ENCODE measurements around the gene STX12.
"Not testable (repeated sequence)": the region's sequence is repeated elsewhere in the genome, so short reads cannot be mapped to it uniquely, and the experiment has no call there.

Gene STX12

DNA sequence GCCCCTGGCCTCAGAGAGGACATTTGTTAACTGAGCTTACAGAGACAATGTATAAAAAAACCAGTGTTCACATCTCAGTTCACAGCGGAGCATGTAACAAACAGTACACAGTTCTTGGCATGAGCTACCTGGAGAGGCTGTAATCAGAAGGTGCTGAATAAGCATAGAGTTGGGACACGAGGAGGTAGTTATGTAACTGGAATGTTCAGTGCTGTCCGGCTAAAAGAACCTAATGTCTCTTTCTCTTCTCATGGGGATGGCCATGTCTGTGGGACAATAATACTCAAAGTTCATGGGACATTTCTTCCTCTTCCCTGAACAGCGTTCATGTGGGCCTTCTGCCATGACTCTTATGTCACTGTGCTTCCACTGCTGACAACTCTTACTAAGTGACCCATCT, 17.2 kb upstream of the STX12 start:
- H3K27ac ChIP-seq (ENCODE audit: low read length) = no peak overlapping the region
- no peak overlapping the region for H3K4me3 ChIP-seq (ENCODE audit: low read length)
- no peak overlapping the region for H3K9ac ChIP-seq (ENCODE audit: low read length)
- no peaks in the 10 kb centered on the region for H3K9me3 ChIP-seq (ENCODE audit: control insufficient read depth, low read depth, low read length)
- peaks cover 6% of the 10 kb centered on the region for H3K36me3 ChIP-seq (ENCODE audit: control insufficient read depth, low read depth, low read length)
- H3K4me1 ChIP-seq (ENCODE audit: control insufficient read depth, low read depth, low read length) = no peaks in the 10 kb centered on the region
- no peaks in the 10 kb centered on the region for H3K27me3 ChIP-seq (ENCODE audit: control insufficient read depth, insufficient read depth, low read length)

DNA sequence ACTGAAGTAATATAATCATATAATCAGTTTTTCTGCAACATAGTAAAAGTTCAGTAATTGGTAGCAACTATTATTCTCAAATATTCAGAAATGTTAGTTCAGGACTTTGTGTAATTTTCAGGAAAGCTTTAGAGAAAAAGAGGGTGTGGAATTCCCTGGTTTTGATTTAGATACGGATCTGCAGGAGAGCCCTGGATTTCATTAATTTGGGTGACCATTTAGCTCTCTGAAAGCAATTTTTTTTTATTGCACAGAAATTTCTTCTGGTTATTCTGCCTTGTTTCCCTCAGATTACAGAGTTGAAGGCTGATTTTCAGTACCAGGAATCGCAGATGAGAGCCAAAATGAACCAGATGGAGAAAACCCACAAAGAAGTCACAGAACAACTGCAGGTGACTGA, 13.8 kb upstream of the STX12 start:
- Histone ChIP-seq H3K4me3 (ENCODE audit: low read length) (no peak overlapping the region), H3K4me1 (ENCODE audit: control insufficient read depth, low read depth, low read length) (no peaks in the 10 kb centered on the region), H3K9me3 (ENCODE audit: control insufficient read depth, low read depth, low read length) (no peaks in the 10 kb centered on the region), H3K27me3 (ENCODE audit: control insufficient read depth, insufficient read depth, low read length) (no peaks in the 10 kb centered on the region), H3K9ac (ENCODE audit: low read length) (no peak overlapping the region), H3K27ac (ENCODE audit: low read length) (no peak overlapping the region), H3K36me3 (ENCODE audit: control insufficient read depth, low read depth, low read length) (peaks cover 10% of the 10 kb centered on the region)

DNA sequence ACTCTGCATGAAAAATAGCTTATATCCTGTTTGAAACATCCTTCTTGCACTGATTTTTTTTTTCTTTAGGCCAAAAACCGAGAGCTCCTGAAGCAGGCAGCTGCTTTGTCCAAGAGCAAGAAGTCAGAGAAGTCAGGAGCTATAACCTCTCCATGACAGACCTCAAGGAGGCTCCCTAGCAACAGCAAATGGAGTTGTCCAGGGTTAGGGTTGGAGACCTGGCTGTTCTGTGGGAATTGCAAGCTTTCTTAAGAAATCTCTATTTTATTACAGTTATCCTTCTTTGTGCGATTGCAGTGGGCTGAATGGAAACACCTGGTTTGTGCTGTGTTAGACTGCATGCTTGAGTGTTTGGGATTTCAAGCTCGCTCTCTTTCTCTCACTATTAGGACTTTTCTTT, 12.6 kb upstream of the STX12 start:
- H3K36me3 ChIP-seq (ENCODE audit: control insufficient read depth, low read depth, low read length) = peaks cover 10% of the 10 kb centered on the region
- no peak overlapping the region for H3K4me3 ChIP-seq (ENCODE audit: low read length)
- H3K27ac ChIP-seq (ENCODE audit: low read length) = no peak overlapping the region

DNA sequence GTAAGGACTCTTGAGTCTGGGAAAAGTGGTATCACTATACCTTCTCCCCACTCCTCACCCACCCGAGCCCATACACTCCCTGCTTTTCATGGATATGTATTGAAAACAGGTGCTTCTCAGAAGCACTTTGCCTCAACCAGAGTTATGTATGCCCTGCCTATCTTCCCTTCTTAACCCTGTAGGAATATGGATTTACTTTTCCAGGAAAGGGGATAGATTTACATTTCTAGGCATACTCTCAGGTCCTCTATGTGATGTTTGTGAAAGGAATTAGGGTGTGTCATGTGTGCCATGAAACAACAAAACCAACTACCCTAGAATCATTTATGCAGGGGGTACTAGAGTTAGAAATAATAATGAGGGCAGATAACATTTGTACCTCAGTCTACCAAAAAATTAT, 11.0 kb upstream of the STX12 start:
- Histone ChIP-seq H3K27me3 (ENCODE audit: control insufficient read depth, insufficient read depth, low read length) (no peaks in the 10 kb centered on the region), H3K36me3 (ENCODE audit: control insufficient read depth, low read depth, low read length) (peaks cover 3% of the 10 kb centered on the region), H3K27ac (ENCODE audit: low read length) (no peak overlapping the region), H3K9ac (ENCODE audit: low read length) (no peak overlapping the region), H3K4me3 (ENCODE audit: low read length) (no peak overlapping the region), H3K4me1 (ENCODE audit: control insufficient read depth, low read depth, low read length) (no peaks in the 10 kb centered on the region), H3K9me3 (ENCODE audit: control insufficient read depth, low read depth, low read length) (no peaks in the 10 kb centered on the region)

More for the DNA sequence above, 12.6 kb upstream of the STX12 start:
- no peak overlapping the region for H3K9ac ChIP-seq (ENCODE audit: low read length)
- H3K9me3 ChIP-seq (ENCODE audit: control insufficient read depth, low read depth, low read length) = no peaks in the 10 kb centered on the region
- no peaks in the 10 kb centered on the region for H3K27me3 ChIP-seq (ENCODE audit: control insufficient read depth, insufficient read depth, low read length)
- H3K4me1 ChIP-seq (ENCODE audit: control insufficient read depth, low read depth, low read length) = no peaks in the 10 kb centered on the region

DNA sequence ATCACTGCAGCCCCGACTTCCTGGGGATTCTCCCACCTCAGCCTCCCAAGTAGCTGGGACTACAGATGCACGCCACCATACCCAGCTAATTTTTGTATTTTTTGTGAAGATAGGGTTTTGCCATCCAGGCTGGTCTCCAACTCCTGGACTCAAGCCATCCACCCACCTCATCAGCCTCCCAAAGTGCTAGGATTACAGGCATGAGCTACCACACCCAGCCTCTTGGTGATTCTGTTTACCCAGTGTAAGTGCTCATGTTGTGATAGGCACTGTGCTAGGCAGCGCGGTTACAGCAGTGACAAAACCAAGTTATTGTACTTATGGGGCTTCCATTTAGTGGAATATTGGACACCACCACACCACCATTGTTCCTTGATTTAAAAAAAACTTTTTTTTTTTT, 9.7 kb upstream of the STX12 start:
- Histone ChIP-seq H3K9me3 (ENCODE audit: control insufficient read depth, low read depth, low read length) (no peaks in the 10 kb centered on the region), H3K4me3 (ENCODE audit: low read length) (no peak overlapping the region), H3K4me1 (ENCODE audit: control insufficient read depth, low read depth, low read length) (no peaks in the 10 kb centered on the region), H3K9ac (ENCODE audit: low read length) (no peak overlapping the region), H3K27me3 (ENCODE audit: control insufficient read depth, insufficient read depth, low read length) (no peaks in the 10 kb centered on the region), H3K36me3 (ENCODE audit: control insufficient read depth, low read depth, low read length) (peaks cover 3% of the 10 kb centered on the region), H3K27ac (ENCODE audit: low read length) (no peak overlapping the region)

DNA sequence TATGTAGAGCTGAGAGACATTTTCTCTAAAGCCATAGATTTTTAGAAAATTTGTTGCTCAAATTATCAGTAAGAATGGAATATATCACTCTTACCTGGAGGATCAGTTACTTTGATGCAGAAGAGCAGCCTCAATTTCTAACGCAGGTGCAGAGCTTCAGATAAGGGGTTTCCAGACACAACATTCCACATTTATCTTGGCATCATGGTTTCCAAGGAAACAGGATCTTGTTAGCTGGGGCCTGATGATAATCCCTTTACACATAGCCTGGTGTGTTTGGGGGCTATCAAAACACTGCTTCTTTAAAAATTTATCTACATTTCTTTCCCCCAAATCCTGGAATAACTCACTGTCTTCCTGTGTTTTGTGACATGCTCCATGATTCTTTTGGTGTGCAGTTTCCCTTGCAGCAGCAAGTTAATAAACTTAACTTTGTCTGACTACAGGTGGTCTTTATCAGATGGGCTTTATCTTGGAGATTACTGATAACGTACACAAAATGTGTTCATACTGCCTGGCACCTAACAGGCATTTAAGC, 2.7 kb upstream of the STX12 start:
- Histone ChIP-seq H3K36me3 (ENCODE audit: control insufficient read depth, low read depth, low read length) (no peaks in the 10 kb centered on the region), H3K9me3 (ENCODE audit: control insufficient read depth, low read depth, low read length) (no peaks in the 10 kb centered on the region), H3K4me3 (ENCODE audit: low read length) (no peak overlapping the region), H3K27me3 (ENCODE audit: control insufficient read depth, insufficient read depth, low read length) (no peaks in the 10 kb centered on the region), H3K27ac (ENCODE audit: low read length) (no peak overlapping the region), H3K9ac (ENCODE audit: low read length) (no peak overlapping the region), H3K4me1 (ENCODE audit: control insufficient read depth, low read depth, low read length) (peaks cover 8% of the 10 kb centered on the region)

DNA sequence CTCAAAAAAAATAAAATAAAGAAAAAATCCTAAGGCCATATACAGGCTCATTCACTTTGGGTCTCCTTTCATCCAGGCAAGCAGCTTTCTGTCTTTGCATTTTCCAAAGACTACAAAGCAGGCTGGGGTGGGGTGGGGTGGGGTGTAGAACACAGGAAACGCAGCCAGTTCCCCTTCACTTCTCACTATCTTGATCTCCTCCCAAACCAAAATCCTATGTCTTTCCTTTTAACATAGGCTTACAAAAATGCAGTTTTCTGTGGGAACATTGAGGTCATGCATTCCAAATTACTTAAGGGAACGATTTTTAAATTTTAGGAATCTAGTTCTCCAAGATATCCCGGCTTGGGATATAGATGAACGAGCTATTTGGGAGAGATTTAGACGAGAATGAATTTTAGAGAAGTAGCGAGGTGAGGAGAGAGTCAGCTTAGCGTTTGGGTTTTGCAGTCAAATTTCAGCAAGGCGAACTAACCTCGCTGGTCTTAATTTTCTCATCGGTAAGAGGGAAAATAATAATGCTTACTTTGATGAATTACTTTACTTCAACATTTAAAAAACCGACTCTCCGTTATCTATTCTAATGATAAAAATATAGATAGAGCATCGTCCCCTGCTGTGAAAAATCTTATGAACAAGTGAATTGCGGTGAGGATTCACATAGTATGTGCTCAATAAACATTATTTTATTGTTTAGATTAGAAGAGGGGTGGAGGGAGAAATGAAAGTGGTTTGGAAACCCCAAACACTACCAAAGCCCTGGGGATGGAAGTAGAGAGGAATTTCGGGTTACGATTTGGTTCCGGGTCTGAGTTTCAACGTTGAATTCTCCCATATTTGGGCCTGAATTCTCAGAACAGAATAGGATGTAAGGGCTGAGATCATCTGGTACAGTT, 735 bp upstream of the STX12 start:
- no peaks in the 10 kb centered on the region for H3K9me3 ChIP-seq (ENCODE audit: control insufficient read depth, low read depth, low read length)
- H3K27ac ChIP-seq (ENCODE audit: low read length) = peak overlapping the region; percentile 55
- H3K27me3 ChIP-seq (ENCODE audit: control insufficient read depth, insufficient read depth, low read length) = no peaks in the 10 kb centered on the region
- H3K4me3 ChIP-seq (ENCODE audit: low read length) = peak overlapping the region; percentile 87
- peaks cover 8% of the 10 kb centered on the region for H3K4me1 ChIP-seq (ENCODE audit: control insufficient read depth, low read depth, low read length)
- H3K9ac ChIP-seq (ENCODE audit: low read length) = peak overlapping the region; percentile 39
- no peaks in the 10 kb centered on the region for H3K36me3 ChIP-seq (ENCODE audit: control insufficient read depth, low read depth, low read length)

DNA sequence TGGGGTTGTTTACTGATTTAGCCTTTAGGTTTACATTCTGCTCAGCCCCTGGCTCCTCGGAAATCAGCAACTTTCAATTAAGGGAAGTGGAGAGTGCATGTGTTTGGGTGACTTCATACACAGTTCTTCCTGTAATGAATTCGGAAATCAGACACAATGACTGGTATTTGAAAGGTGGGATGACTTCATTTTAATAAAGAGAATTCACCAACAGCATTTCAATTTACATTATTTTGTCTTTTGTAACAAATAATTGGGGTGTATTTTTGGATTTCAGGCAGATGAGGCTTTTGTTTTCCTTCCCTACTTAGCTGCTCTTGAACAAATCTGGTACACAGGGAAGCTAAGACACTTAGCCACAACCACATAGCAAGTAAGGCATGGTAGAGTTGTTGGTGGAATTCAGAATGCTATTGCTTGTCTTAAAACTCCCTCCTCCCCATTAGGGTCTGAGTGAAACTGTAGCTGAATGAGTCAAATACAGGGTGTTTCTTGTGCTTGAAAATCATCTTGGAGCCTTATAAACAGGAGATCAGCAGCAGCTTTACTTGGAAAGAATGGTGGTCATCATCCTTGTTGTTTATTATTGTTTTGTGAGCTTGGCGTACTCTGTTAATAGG, 917 bp downstream of the STX12 start:
- Histone ChIP-seq H3K4me3 (ENCODE audit: low read length) (peak overlapping the region; percentile 87), H3K9me3 (ENCODE audit: control insufficient read depth, low read depth, low read length) (no peaks in the 10 kb centered on the region), H3K9ac (ENCODE audit: low read length) (peak overlapping the region; percentile 48), H3K4me1 (ENCODE audit: control insufficient read depth, low read depth, low read length) (peaks cover 8% of the 10 kb centered on the region), H3K27ac (ENCODE audit: low read length) (no peak overlapping the region), H3K36me3 (ENCODE audit: control insufficient read depth, low read depth, low read length) (no peaks in the 10 kb centered on the region), H3K27me3 (ENCODE audit: control insufficient read depth, insufficient read depth, low read length) (no peaks in the 10 kb centered on the region)

DNA sequence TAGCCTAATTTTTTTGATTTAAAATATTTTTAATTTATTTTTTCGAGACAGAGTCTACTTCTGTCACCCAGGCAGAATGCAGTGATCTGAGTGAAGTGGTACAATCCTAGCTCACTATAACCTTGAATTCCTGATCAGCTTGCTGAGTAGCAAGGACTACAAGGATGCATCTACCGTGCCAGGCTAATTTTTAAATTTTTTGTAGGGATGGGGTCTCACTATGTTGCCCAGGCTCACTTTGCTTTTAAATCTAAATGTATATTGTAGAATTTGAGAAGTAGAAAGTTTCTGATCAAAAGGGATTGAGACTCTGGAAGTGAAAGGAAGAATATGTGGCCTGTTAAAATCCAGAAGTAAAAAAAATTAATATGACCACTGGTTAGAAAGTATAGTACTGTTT, 1.6 kb downstream of the STX12 start:
- no peak overlapping the region for H3K9ac ChIP-seq (ENCODE audit: low read length)

DNA sequence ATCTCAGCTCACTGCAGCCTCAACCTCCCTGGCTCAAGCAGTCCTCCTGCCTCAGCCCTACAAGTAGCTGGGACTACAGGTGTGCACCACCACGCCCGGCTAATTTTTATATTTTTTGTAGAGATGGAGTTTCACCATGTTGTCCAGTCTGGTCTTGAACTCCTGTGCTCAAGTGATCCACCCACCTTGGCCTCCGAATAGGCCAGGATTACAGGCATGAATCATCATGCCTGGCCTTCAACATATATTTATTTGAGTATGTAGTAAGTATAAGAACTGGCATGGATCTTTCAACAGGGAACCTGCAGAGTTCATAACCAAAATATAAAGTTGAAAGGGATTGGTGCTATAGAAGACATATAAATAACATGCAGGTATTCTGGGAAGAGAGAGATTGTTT, 2.3 kb downstream of the STX12 start:
- not testable (repeated sequence) for H3K9ac ChIP-seq (ENCODE audit: low read length); H3K27me3 ChIP-seq (ENCODE audit: control insufficient read depth, insufficient read depth, low read length); H3K36me3 ChIP-seq (ENCODE audit: control insufficient read depth, low read depth, low read length); H3K4me1 ChIP-seq (ENCODE audit: control insufficient read depth, low read depth, low read length); H3K4me3 ChIP-seq (ENCODE audit: low read length); H3K9me3 ChIP-seq (ENCODE audit: control insufficient read depth, low read depth, low read length); H3K27ac ChIP-seq (ENCODE audit: low read length)

More for the DNA sequence above, 1.6 kb downstream of the STX12 start:
- no peaks in the 10 kb centered on the region for H3K27me3 ChIP-seq (ENCODE audit: control insufficient read depth, insufficient read depth, low read length)
- peaks cover 8% of the 10 kb centered on the region for H3K4me1 ChIP-seq (ENCODE audit: control insufficient read depth, low read depth, low read length)
- no peaks in the 10 kb centered on the region for H3K36me3 ChIP-seq (ENCODE audit: control insufficient read depth, low read depth, low read length)
- no peak overlapping the region for H3K27ac ChIP-seq (ENCODE audit: low read length)
- no peaks in the 10 kb centered on the region for H3K9me3 ChIP-seq (ENCODE audit: control insufficient read depth, low read depth, low read length)
- no peak overlapping the region for H3K4me3 ChIP-seq (ENCODE audit: low read length)

DNA sequence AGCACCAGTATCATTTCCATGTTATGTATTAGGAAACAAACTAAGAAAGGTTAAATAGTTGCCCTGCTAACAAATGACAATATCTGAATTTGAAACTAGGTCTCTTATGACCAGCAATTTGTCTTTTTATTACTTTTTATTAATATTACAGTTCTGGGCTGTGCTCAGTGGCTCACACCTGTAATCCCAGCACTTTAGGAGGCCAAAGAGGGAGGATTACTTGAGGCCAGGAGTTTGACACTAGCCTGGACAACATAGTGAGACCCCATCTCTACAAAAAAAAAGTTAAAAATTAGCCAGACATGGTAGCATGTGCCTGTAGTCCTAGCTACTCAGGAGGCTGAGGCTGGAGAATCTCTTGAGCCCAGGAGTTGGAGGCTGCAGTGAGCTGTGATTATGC, 3.3 kb downstream of the STX12 start:
- not testable (repeated sequence) for H3K27me3 ChIP-seq (ENCODE audit: control insufficient read depth, insufficient read depth, low read length); H3K9ac ChIP-seq (ENCODE audit: low read length); H3K4me1 ChIP-seq (ENCODE audit: control insufficient read depth, low read depth, low read length); H3K27ac ChIP-seq (ENCODE audit: low read length); H3K36me3 ChIP-seq (ENCODE audit: control insufficient read depth, low read depth, low read length); H3K4me3 ChIP-seq (ENCODE audit: low read length); H3K9me3 ChIP-seq (ENCODE audit: control insufficient read depth, low read depth, low read length)

DNA sequence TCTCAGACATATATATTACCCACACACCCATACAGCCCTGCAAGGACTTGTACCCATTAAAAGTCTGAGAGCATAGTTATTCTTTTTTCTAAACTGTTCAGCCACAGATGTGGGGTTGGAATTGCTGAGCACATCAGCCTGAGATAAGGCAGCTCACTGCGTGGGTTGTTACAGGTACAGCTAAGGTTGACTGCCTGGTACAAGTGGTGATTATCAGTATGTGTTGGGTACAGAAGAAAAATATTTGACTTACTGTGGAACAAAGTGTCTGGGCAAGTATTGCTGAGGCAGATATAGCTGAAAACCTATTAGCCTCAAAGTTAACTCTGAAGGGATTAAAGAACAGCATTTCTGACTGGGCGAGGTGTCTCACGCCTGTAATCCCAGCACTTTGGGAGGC, 5.0 kb downstream of the STX12 start:
- Histone ChIP-seq H3K27me3 (ENCODE audit: control insufficient read depth, insufficient read depth, low read length) (no peaks in the 10 kb centered on the region), H3K27ac (ENCODE audit: low read length) (no peak overlapping the region), H3K4me1 (ENCODE audit: control insufficient read depth, low read depth, low read length) (peaks cover 3% of the 10 kb centered on the region), H3K9ac (ENCODE audit: low read length) (no peak overlapping the region), H3K4me3 (ENCODE audit: low read length) (no peak overlapping the region), H3K36me3 (ENCODE audit: control insufficient read depth, low read depth, low read length) (no peaks in the 10 kb centered on the region), H3K9me3 (ENCODE audit: control insufficient read depth, low read depth, low read length) (no peaks in the 10 kb centered on the region)
